Measurements from ENCODE around the gene TUBB4A. TPM values are rescaled to one million over a fixed set of nuclear protein-coding genes. Genes with fewer than 3 reads are reported as not detected.

Gene TUBB4A
- total RNA-seq, 1 experiment from 2014 or later = 0.03 TPM

- Histone ChIP-seq H3K36me3 (no peaks in the 10 kb centered on the region), H3K9me3 (no peaks in the 10 kb centered on the region)
- DNase-seq = no peak
These were observed 20.4 kb downstream of the TUBB4A start, which contains the start of gene DENND1C for GRCh38 chr19:6481541-6482342. Gene DENND1C, minus strand, starts transcription at chr19:6481787. Its CDS starts 92 bp downstream, at chr19:6481695.

GRCh38 chr19:6480848-6481415, 21.2 kb downstream of the TUBB4A start:
- no peaks in the 10 kb centered on the region for H3K27me3 ChIP-seq
- no peaks in the 10 kb centered on the region for H3K9me3 ChIP-seq
- no peak overlapping the region for H3K4me3 ChIP-seq
- no peak for DNase-seq
- H3K36me3 ChIP-seq = no peaks in the 10 kb centered on the region

More at GRCh38 chr19:6481541-6482342, 20.4 kb downstream of the TUBB4A start, which contains the start of gene DENND1C:
- no peak within 1 kb of the TSS for H3K4me3 ChIP-seq
- H3K27me3 ChIP-seq = no peaks in the 10 kb centered on the region

GRCh38 chr19:6479836-6480398, 22.2 kb downstream of the TUBB4A start:
- H3K4me3 ChIP-seq = no peak overlapping the region
- no peak for DNase-seq
- H3K27me3 ChIP-seq = no peaks in the 10 kb centered on the region
- no peaks in the 10 kb centered on the region for H3K36me3 ChIP-seq
- H3K9me3 ChIP-seq = no peaks in the 10 kb centered on the region

GRCh38 chr19:6478815-6479214, 23.3 kb downstream of the TUBB4A start:
- no peak for DNase-seq
- Histone ChIP-seq H3K27me3 (no peaks in the 10 kb centered on the region), H3K36me3 (no peaks in the 10 kb centered on the region), H3K4me3 (no peak overlapping the region), H3K9me3 (no peaks in the 10 kb centered on the region)

- no peaks in the 10 kb centered on the region for H3K9me3 ChIP-seq
- no peak overlapping the region for H3K4me3 ChIP-seq
- H3K27me3 ChIP-seq = no peaks in the 10 kb centered on the region
- no peak for DNase-seq
- H3K36me3 ChIP-seq = no peaks in the 10 kb centered on the region
These were observed 25.1 kb downstream of the TUBB4A start for GRCh38 chr19:6476896-6477431.

- no peaks in the 10 kb centered on the region for H3K9me3 ChIP-seq
- DNase-seq = peak; percentile 41
- no peak overlapping the region for H3K4me3 ChIP-seq
- no peaks in the 10 kb centered on the region for H3K27me3 ChIP-seq
- no peaks in the 10 kb centered on the region for H3K36me3 ChIP-seq
These were observed 25.8 kb downstream of the TUBB4A start for GRCh38 chr19:6476155-6476895.

GRCh38 chr19:6475321-6476108, 26.6 kb downstream of the TUBB4A start:
- no peak overlapping the region for H3K4me3 ChIP-seq
- H3K36me3 ChIP-seq = no peaks in the 10 kb centered on the region
- DNase-seq = no peak
- H3K9me3 ChIP-seq = no peaks in the 10 kb centered on the region
- no peaks in the 10 kb centered on the region for H3K27me3 ChIP-seq

GRCh38 chr19:6473647-6474046, 28.5 kb downstream of the TUBB4A start:
- H3K4me3 ChIP-seq = no peak overlapping the region

GRCh38 chr19:6472713-6473112, 29.4 kb downstream of the TUBB4A start:
- Histone ChIP-seq H3K9me3 (no peaks in the 10 kb centered on the region), H3K4me3 (no peak overlapping the region), H3K27me3 (no peaks in the 10 kb centered on the region), H3K36me3 (no peaks in the 10 kb centered on the region)
- no peak for DNase-seq

More at GRCh38 chr19:6473647-6474046, 28.5 kb downstream of the TUBB4A start:
- H3K27me3 ChIP-seq = no peaks in the 10 kb centered on the region
- no peak for DNase-seq
- H3K9me3 ChIP-seq = no peaks in the 10 kb centered on the region
- no peaks in the 10 kb centered on the region for H3K36me3 ChIP-seq

- Histone ChIP-seq H3K9me3 (no peaks in the 10 kb centered on the region), H3K27me3 (no peaks in the 10 kb centered on the region), H3K4me3 (no peak overlapping the region), H3K36me3 (no peaks in the 10 kb centered on the region)
- DNase-seq = no peak
These were observed 31.0 kb downstream of the TUBB4A start for GRCh38 chr19:6471076-6471475.

GRCh38 chr19:6470173-6470572, 31.9 kb downstream of the TUBB4A start:
- H3K36me3 ChIP-seq = no peaks in the 10 kb centered on the region
- no peaks in the 10 kb centered on the region for H3K9me3 ChIP-seq
- DNase-seq = no peak
- no peaks in the 10 kb centered on the region for H3K27me3 ChIP-seq
- H3K4me3 ChIP-seq = no peak overlapping the region

GRCh38 chr19:6467384-6467783, 34.7 kb downstream of the TUBB4A start:
- Histone ChIP-seq H3K4me3 (no peak overlapping the region), H3K9me3 (no peaks in the 10 kb centered on the region), H3K36me3 (no peaks in the 10 kb centered on the region), H3K27me3 (no peaks in the 10 kb centered on the region)
- no peak for DNase-seq

- Histone ChIP-seq H3K4me3 (no peak overlapping the region), H3K36me3 (no peaks in the 10 kb centered on the region), H3K27me3 (no peaks in the 10 kb centered on the region), H3K9me3 (no peaks in the 10 kb centered on the region)
- no peak for DNase-seq
These were observed 35.4 kb downstream of the TUBB4A start for GRCh38 chr19:6466526-6467248.

- no peak for DNase-seq
- no peaks in the 10 kb centered on the region for H3K27me3 ChIP-seq
- H3K4me3 ChIP-seq = no peak overlapping the region
- H3K9me3 ChIP-seq = no peaks in the 10 kb centered on the region
- H3K36me3 ChIP-seq = no peaks in the 10 kb centered on the region
These were observed 36.4 kb downstream of the TUBB4A start for GRCh38 chr19:6465663-6466062.

- Histone ChIP-seq H3K36me3 (no peaks in the 10 kb centered on the region), H3K4me3 (no peak overlapping the region), H3K9me3 (no peaks in the 10 kb centered on the region), H3K27me3 (no peaks in the 10 kb centered on the region)
- no peak for DNase-seq
These were observed 37.1 kb downstream of the TUBB4A start for GRCh38 chr19:6465006-6465405.

Data from MG63 (cell line).